K562 (cell line): ENCODE results near the gene ZNF668. TPM values are rescaled to one million over a fixed set of nuclear protein-coding genes. Genes with fewer than 3 reads are reported as not detected.

Experiments
- DACH1 ChIP-seq: fragments of 450-650 bp; IDR thresholded peaks from 2 replicates; pipeline ENCODE4 v1.6.1; 2018; ENCODE audit not compliant: partially characterized antibody
- ETV1 ChIP-seq: fragments of 450-650 bp; conservative IDR thresholded peaks from 2 replicates; pipeline ENCODE4 v1.6.1; 2016; ENCODE audit warnings: missing genetic modification characterization, control low read depth, low read depth, missing compliant biosample characterization
- GATAD2B ChIP-seq: fragments of 450-650 bp; IDR thresholded peaks from 2 replicates; pipeline ENCODE4 v1.6.1; 2017; ENCODE audit warnings: mild to moderate bottlenecking, borderline replicate concordance
- JUN ChIP-seq, 2 experiments: sonication (generic) in 1 of 2; formaldehyde crosslinking in 1 of 2; IDR thresholded peaks; 2 replicates each; pipeline versions ENCODE4 v1.6.1 to v1.8.0; 2012 to 2022; ENCODE audit warnings: borderline replicate concordance in 2 of 2, mild to moderate bottlenecking in 2 of 2, improper control_type of control experiment in 1 of 2, low read depth in 1 of 2, low read length in 1 of 2, missing genetic modification reagents in 1 of 2
- PHF21A ChIP-seq: fragments of 450-650 bp; IDR thresholded peaks from 2 replicates; pipeline ENCODE4 v1.6.1; 2017; ENCODE audit warnings: low read depth, borderline replicate concordance
- TBP ChIP-seq: optimal IDR thresholded peaks from 2 replicates; pipeline ENCODE3; 2011; ENCODE audit warnings: low read depth, low read length, improper control_type of control experiment
- ZKSCAN3 ChIP-seq: fragments of 250-450 bp; sonication (Bioruptor Pico); IDR thresholded peaks from 2 replicates; pipeline ENCODE4 v1.4.0; 2020
- ZNF347 ChIP-seq: fragments of 450-650 bp; formaldehyde crosslinking; IDR thresholded peaks from 2 replicates; pipeline ENCODE4 v1.4.0; 2020; ENCODE audit warnings: low read depth, mild to moderate bottlenecking, moderate library complexity
- polyA plus RNA-seq, 8 experiments: library from polyadenylated mRNA; depleted of rRNA in 4 of 8; stranded (reverse) in 5 of 8; unstranded in 3 of 8; fragments of >200 nt; fragmentation: Nextera tagmentation in 2 of 8; fragmentation: Illumina TruSeq in 1 of 8; extraction: Ambion mirVana in 2 of 8; extraction: Trizol in 1 of 8; gene quantifications; 2 replicates each; pipeline versions ENCODE4 v1.2.1 to v1.2.3, GENCODE V29; 2011 to 2014; ENCODE audit warnings: inconsistent platforms in 1 of 8, missing spikeins in 1 of 8
- total RNA-seq, 7 experiments: library from RNA; depleted of rRNA in 6 of 7; stranded (reverse); fragments of >200 nt in 6 of 7; fragmentation: Illumina TruSeq in 2 of 7; extraction: Trizol in 2 of 7; gene quantifications; 2 replicates each; pipeline versions ENCODE4 v1.2.1 to v1.2.3, GENCODE V29; 2011 to 2021; ENCODE audit warnings: low replicate concordance in 1 of 7
- TF ChIP-seq, protein P1 (sequence below): fragments of 250-450 bp; sonication (Bioruptor Pico); IDR thresholded peaks from 2 replicates; pipeline ENCODE4 v1.4.0; 2020; ENCODE audit warnings: mild to moderate bottlenecking, moderate library complexity, borderline replicate concordance
- TF ChIP-seq, protein P2 (sequence below): sonication (generic); formaldehyde crosslinking; IDR thresholded peaks from 2 replicates; pipeline ENCODE4 v1.9.0; 2022; ENCODE audit warnings: mild to moderate bottlenecking, missing genetic modification reagents
- TF ChIP-seq, protein P3 (sequence below): fragments of 450-650 bp; IDR thresholded peaks from 2 replicates; pipeline ENCODE4 v1.6.1; 2016; ENCODE audit warnings: borderline replicate concordance
- TF ChIP-seq, protein P4 (sequence below), 2 experiments: fragments of 450-650 bp; formaldehyde crosslinking in 1 of 2; IDR thresholded peaks; 2 replicates each; pipeline versions ENCODE4 v1.4.0 to v1.6.1; 2014 to 2020; ENCODE audit warnings: mild to moderate bottlenecking in 2 of 2, borderline replicate concordance in 1 of 2, low read depth in 1 of 2

Gene ZNF668
- total and polyA plus RNA-seq, 9 of the 15 experiments (the other 6 are each of a cell fraction or from before 2014, with no cell fraction given), result 0.04 to 15.3 (median 3.8) TPM; not detected in 1

DNA sequence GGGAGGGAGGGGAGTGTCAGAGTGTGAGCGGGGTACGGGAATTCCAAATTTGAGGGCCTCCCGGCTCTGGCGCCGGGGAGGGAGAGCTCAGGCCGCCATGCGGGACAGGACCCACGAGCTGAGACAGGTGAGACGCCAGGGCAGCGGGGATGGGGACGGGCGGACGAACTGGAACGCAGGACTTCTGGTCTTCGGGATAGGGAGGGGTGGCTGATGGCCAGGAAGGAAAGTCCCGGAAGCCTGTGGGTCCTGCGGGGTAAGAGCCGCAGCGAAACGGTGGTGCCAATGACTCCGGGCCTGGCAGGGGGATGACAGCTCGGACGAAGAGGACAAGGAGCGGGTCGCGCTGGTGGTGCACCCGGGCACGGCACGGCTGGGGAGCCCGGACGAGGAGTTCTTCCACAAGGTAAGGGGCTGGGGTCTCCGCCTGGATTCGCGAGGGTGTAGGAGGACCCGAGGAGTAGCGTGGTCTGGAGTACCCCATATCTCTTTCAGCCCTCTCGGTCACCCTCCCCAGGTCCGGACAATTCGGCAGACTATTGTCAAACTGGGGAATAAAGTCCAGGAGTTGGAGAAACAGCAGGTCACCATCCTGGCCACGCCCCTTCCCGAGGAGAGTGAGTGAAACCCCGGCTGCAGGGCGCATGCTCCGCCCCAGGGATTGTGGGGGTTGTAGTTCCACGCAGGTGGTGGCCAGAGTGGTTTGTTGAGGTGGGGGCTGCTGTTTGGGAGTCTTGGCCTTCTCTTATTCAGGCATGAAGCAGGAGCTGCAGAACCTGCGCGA lies 40.1 kb downstream of the ZNF668 start (continued):
- TF ChIP-seq, protein P1, sequence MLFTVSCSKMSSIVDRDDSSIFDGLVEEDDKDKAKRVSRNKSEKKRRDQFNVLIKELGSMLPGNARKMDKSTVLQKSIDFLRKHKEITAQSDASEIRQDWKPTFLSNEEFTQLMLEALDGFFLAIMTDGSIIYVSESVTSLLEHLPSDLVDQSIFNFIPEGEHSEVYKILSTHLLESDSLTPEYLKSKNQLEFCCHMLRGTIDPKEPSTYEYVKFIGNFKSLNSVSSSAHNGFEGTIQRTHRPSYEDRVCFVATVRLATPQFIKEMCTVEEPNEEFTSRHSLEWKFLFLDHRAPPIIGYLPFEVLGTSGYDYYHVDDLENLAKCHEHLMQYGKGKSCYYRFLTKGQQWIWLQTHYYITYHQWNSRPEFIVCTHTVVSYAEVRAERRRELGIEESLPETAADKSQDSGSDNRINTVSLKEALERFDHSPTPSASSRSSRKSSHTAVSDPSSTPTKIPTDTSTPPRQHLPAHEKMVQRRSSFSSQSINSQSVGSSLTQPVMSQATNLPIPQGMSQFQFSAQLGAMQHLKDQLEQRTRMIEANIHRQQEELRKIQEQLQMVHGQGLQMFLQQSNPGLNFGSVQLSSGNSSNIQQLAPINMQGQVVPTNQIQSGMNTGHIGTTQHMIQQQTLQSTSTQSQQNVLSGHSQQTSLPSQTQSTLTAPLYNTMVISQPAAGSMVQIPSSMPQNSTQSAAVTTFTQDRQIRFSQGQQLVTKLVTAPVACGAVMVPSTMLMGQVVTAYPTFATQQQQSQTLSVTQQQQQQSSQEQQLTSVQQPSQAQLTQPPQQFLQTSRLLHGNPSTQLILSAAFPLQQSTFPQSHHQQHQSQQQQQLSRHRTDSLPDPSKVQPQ, result no peak
- TF ChIP-seq, protein P2, sequence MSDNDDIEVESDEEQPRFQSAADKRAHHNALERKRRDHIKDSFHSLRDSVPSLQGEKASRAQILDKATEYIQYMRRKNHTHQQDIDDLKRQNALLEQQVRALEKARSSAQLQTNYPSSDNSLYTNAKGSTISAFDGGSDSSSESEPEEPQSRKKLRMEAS (CRISPR knock-in tag), result peak; percentile 53; the same call in 1 of the 2 replicates
- TF ChIP-seq PHF21A, result no peak
- no peak for TF ChIP-seq ETV1 (tag)
- no peak for TF ChIP-seq ZNF347 (CRISPR knock-in tag)
- TF ChIP-seq DACH1, result no peak
- no peak for TF ChIP-seq ZKSCAN3 (CRISPR knock-in tag)
- TF ChIP-seq, protein P3, sequence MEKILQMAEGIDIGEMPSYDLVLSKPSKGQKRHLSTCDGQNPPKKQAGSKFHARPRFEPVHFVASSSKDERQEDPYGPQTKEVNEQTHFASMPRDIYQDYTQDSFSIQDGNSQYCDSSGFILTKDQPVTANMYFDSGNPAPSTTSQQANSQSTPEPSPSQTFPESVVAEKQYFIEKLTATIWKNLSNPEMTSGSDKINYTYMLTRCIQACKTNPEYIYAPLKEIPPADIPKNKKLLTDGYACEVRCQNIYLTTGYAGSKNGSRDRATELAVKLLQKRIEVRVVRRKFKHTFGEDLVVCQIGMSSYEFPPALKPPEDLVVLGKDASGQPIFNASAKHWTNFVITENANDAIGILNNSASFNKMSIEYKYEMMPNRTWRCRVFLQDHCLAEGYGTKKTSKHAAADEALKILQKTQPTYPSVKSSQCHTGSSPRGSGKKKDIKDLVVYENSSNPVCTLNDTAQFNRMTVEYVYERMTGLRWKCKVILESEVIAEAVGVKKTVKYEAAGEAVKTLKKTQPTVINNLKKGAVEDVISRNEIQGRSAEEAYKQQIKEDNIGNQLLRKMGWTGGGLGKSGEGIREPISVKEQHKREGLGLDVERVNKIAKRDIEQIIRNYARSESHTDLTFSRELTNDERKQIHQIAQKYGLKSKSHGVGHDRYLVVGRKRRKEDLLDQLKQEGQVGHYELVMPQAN, result peak; percentile 78; the same call in 1 of the 2 replicates
- TF ChIP-seq JUN (IDR thresholded peaks at IDR 0.05; ENCODE audit: borderline replicate concordance, low read depth, low read length), result peak; percentile 32; the same call in 1 of the 2 replicates
- TF ChIP-seq JUN (CRISPR knock-in tag; IDR thresholded peaks at IDR 0.05; ENCODE audit: borderline replicate concordance), result no peak
- TF ChIP-seq, protein P4, sequence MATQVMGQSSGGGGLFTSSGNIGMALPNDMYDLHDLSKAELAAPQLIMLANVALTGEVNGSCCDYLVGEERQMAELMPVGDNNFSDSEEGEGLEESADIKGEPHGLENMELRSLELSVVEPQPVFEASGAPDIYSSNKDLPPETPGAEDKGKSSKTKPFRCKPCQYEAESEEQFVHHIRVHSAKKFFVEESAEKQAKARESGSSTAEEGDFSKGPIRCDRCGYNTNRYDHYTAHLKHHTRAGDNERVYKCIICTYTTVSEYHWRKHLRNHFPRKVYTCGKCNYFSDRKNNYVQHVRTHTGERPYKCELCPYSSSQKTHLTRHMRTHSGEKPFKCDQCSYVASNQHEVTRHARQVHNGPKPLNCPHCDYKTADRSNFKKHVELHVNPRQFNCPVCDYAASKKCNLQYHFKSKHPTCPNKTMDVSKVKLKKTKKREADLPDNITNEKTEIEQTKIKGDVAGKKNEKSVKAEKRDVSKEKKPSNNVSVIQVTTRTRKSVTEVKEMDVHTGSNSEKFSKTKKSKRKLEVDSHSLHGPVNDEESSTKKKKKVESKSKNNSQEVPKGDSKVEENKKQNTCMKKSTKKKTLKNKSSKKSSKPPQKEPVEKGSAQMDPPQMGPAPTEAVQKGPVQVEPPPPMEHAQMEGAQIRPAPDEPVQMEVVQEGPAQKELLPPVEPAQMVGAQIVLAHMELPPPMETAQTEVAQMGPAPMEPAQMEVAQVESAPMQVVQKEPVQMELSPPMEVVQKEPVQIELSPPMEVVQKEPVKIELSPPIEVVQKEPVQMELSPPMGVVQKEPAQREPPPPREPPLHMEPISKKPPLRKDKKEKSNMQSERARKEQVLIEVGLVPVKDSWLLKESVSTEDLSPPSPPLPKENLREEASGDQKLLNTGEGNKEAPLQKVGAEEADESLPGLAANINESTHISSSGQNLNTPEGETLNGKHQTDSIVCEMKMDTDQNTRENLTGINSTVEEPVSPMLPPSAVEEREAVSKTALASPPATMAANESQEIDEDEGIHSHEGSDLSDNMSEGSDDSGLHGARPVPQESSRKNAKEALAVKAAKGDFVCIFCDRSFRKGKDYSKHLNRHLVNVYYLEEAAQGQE (IDR thresholded peaks at IDR 0.05; ENCODE audit: borderline replicate concordance), result no peak
- TF ChIP-seq, protein P4 (CRISPR knock-in tag; IDR thresholded peaks at IDR 0.05; ENCODE audit: low read depth), result peak; percentile 64
- peak; percentile 80 for TF ChIP-seq TBP
- no peak for TF ChIP-seq GATAD2B
